Left lung (tissue), 10 donors: ENCODE data around the gene COL18A1. TPM values are rescaled to one million over a fixed set of nuclear protein-coding genes. Genes with fewer than 3 reads are reported as not detected.
"Not testable (repeated sequence)": the region's sequence is repeated elsewhere in the genome, so short reads cannot be mapped to it uniquely, and the experiment has no call there.

Experiments
- ATAC-seq: fragments of 200-7000 bp; cut with Tn5 transposase; one replicate; pipeline ENCODE4 v1.9.1; 2020; ENCODE audit warnings: moderate library complexity
- DNase-seq, 4 donors: peaks; one replicate each; pipeline ENCODE4 v3.0.0-alpha.2; 2013 to 2020
- H3K27ac ChIP-seq, 2 donors: fragments of 200-600 bp; sonication (generic) in 1 of 2; one replicate each; pipeline versions ENCODE4 v1.5.0 to v1.8.0; 2020 to 2021
- H3K27me3 ChIP-seq, 2 donors: fragments of 200-600 bp; sonication (generic) in 1 of 2; one replicate each; pipeline versions ENCODE4 v1.5.0 to v1.8.0; 2020 to 2021
- H3K36me3 ChIP-seq, 2 donors: fragments of 200-600 bp; sonication (generic) in 1 of 2; one replicate each; pipeline versions ENCODE4 v1.5.0 to v1.8.0; 2020 to 2021
- H3K4me1 ChIP-seq, 2 donors: fragments of 200-600 bp; one replicate each; pipeline ENCODE4 v1.8.0; 2021
- H3K4me3 ChIP-seq, 2 donors: fragments of 200-600 bp; sonication (generic) in 1 of 2; one replicate each; pipeline versions ENCODE4 v1.5.0 to v1.8.0; 2020 to 2021; ENCODE audit warnings: mild to moderate bottlenecking in 1 of 2
- H3K9me3 ChIP-seq, 2 donors: fragments of 200-600 bp; sonication (generic) in 1 of 2; one replicate each; pipeline versions ENCODE4 v1.5.0 to v1.8.0; 2020 to 2021
- CTCF ChIP-seq, 2 donors: fragments of 200-600 bp; sonication (generic) in 1 of 2; IDR thresholded peaks; one replicate each; pipeline versions ENCODE4 v1.5.0 to v1.8.0; 2021; ENCODE audit warnings: antibody characterized with exemption in 2 of 2
- intact Hi-C, 2 donors: fragments of 100-400 bp; cut with DNase I; formaldehyde crosslinking; loops; one replicate each; pipeline versions ENCODE4 v1.11.2 to v1.14.2; 2022
- polyA plus RNA-seq, 6 donors: library from polyadenylated mRNA; unstranded; fragments of 120-200 nt; gene quantifications; one replicate each; pipeline ENCODE4 v1.2.1, GENCODE V29; 2013; ENCODE audit not compliant: insufficient read length in 6 of 6
- total RNA-seq, 2 donors: library from RNA; stranded (reverse); fragmentation: NEBNext Ultra II Directional; extraction: Animal tissue kit (Norgen Biotek cat#: 25700); gene quantifications; one replicate each; pipeline ENCODE4 v1.2.1, GENCODE V29; 2021
- donor health status: DM: no; HTN: yes; CAD: no.
- donor health status: DM: no; HTN: no; CAD: no.

The COL18A1 gene
- total and polyA plus RNA-seq, 8 donors: 39.3 to 90.2 (median 64.0) TPM

DNA sequence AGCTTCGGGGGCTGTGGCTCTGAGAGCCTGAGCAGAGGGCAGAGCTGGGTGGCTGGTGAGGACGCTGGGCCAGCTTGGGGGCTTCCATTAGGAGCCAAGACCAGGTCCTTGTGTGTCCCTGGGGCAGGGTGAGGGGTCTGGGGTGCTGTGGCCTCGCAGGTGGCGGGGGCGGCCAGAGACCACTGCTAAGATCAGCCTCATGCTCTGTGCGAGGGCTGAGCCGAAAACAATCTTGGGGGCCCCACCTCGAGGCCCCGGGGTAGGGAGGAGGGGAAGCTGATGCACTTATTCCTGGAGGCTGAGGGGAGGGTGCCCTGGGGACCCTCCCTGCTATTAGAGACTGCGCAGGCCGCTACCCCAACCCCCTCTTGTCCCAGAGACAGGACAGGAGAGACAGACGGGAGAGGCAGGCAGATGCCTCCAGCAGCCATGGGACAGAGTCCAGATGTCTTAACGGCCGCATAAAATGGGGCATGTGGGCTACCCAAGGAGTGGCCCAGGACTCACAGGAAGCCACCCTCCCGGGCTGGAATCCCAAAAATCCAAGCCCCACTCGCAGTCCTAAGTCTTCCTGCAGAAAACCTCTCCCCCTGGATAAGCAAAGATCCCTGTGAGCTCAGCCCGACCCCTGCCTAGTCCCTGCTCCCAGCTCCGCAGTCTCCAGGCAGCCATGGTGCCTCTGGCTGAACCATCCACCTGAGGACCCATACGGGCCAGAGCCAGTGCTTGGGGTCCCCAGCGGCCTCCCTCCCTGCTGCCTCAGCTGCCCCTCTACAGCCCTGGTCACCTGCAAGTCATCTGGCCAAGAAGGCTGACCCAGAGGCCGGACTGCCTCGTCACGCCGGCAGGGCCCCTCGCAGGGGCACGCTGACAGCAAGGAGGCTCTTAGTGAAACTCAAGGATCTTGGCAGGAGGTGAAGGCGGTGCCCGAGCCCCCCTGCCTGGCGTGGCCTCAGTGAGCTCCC, 43.6 kb upstream of the COL18A1 start:
- Histone ChIP-seq H3K36me3 (no peaks in the 10 kb centered on the region), H3K27me3 (no peaks in the 10 kb centered on the region), H3K9me3 (no peaks in the 10 kb centered on the region), H3K27ac (no peak overlapping the region), H3K4me1 (peaks cover 8 to 28% of the 10 kb centered on the region in 2 donors), H3K4me3 (no peak overlapping the region)
- no peak for ATAC-seq
- DNase-seq: peak in 1 of 4 donors; percentile 63
- TF ChIP-seq CTCF (IDR thresholded peaks at IDR 0.05): no peak
- intact Hi-C loops: no loop called here

GRCh38 chr21:45362077-45362747, 42.8 kb upstream of the COL18A1 start:
- intact Hi-C loops: no loop called here
- peaks cover 13 to 28% of the 10 kb centered on the region in 2 donors for H3K4me1 ChIP-seq
- H3K36me3 ChIP-seq: no peaks in the 10 kb centered on the region
- no peak overlapping the region for H3K27ac ChIP-seq
- ATAC-seq (no peak), DNase-seq (peak in 1 of 4 donors; percentile 51)
- H3K9me3 ChIP-seq: no peaks in the 10 kb centered on the region
- H3K27me3 ChIP-seq: no peaks in the 10 kb centered on the region
- no peak overlapping the region for H3K4me3 ChIP-seq
- no peak for TF ChIP-seq CTCF (IDR thresholded peaks at IDR 0.05)

DNA sequence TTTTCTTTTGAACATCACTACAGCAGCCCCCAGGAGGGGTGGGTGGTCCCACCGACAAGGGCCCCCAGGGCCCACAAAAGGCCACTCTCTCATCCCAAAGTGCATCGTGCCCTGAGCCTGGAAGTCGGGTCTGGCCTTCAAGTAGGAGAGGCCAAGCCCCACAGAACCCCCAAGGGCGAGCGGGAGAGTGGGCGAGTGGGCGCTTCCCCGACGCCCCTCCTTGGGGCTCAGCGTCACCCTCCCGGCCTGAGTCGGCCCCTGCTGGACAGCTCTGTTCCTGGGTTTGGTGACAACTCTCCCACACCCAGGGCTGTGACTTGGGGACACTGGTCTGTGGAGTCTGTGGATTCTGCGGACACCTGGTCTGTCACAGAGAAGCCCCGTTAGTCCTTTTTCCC, 42.2 kb upstream of the COL18A1 start:
- intact Hi-C loops: no loop called here
- no peak overlapping the region for H3K4me3 ChIP-seq

DNA sequence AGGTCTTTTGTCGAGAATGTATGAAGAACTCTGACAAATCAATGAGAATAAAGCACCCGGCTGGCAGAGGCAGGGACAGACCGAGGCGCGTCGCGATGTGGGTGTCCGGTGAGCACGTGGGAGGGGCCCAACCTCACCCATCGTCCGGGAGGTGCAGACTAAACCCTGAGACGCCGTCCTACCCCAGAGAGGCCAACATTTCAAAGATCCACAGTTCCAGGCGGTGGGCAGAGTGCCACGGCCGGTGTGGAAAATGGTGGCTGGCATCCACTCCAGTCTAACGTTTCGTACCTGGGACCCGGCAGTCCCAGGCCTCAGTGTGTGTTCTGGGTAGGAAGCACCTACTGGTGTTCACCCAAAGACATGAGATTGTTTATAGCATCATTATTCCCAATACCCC, 41.7 kb upstream of the COL18A1 start:
- ATAC-seq, H3K9me3 ChIP-seq, intact Hi-C loops, H3K4me3 ChIP-seq, DNase-seq, H3K36me3 ChIP-seq, H3K27me3 ChIP-seq: not testable (repeated sequence)
- peak overlapping the region; percentile 82 to 93 for H3K27ac ChIP-seq
- H3K4me1 ChIP-seq: peaks cover 13 to 28% of the 10 kb centered on the region in 2 donors

More for the DNA sequence above, 42.2 kb upstream of the COL18A1 start:
- DNase-seq: peak in 1 of 4 donors; percentile 62
- Histone ChIP-seq H3K36me3 (no peaks in the 10 kb centered on the region), H3K27me3 (no peaks in the 10 kb centered on the region), H3K4me1 (peaks cover 13 to 28% of the 10 kb centered on the region in 2 donors), H3K27ac (no peak overlapping the region), H3K9me3 (no peaks in the 10 kb centered on the region)
- TF ChIP-seq CTCF (IDR thresholded peaks at IDR 0.05): no peak
- no peak for ATAC-seq

DNA sequence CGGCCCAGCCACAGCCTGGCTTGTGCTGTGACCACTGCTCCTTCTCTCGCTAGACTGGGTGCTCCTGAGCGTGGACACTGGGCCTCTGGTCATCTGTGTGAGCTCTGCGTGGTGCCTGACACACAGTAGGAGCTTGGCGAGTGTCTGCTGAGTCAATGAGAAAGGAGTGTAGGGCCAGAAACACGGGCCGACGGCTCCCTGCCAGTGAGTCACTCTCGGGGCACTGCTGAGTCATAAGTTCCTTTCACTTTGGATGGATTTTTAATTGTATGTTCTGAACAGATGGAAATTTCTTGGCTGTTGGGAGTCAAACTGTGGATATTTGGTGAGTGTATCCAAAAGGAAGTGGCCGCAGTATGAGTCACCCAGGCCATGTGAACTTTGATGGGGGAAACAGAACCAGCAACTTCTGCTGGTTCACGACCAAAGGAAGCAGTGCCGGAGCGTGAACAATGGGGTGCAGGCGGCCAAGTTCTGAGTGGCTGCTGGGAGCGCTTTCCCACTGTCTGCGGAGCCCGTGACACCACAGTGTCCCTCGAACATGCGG, 41.0 kb upstream of the COL18A1 start:
- Histone ChIP-seq H3K4me3 (no peak overlapping the region), H3K27ac (peak overlapping the region; percentile 82 to 93), H3K9me3 (no peaks in the 10 kb centered on the region), H3K4me1 (peaks cover 13 to 28% of the 10 kb centered on the region in 2 donors), H3K36me3 (no peaks in the 10 kb centered on the region), H3K27me3 (no peaks in the 10 kb centered on the region)
- DNase-seq (peak; percentile 68 to 84 (median 76)), ATAC-seq (peak; percentile 79)
- intact Hi-C loops: no loop called here
- TF ChIP-seq CTCF (IDR thresholded peaks at IDR 0.05): no peak
